Vagina (tissue), 2 donors: ENCODE data around the gene MRPL16. TPM values are rescaled to one million over a fixed set of nuclear protein-coding genes. Genes with fewer than 3 reads are reported as not detected.

ENCODE experiments used
- DNase-seq, 2 donors: peaks; one replicate each; pipeline ENCODE4 v3.0.0-alpha.2; 2017; ENCODE audit errors: extremely low spot score in 2 of 2
- H3K27ac ChIP-seq: fragments of 200-600 bp; sonication (generic); one replicate; pipeline ENCODE4 v1.5.1; 2019
- H3K27me3 ChIP-seq: fragments of 200-600 bp; sonication (generic); one replicate; pipeline ENCODE4 v1.5.1; 2019
- H3K36me3 ChIP-seq, 2 donors: fragments of 200-600 bp; sonication (generic); one replicate each; pipeline ENCODE4 v1.5.1; 2017 to 2019
- H3K4me1 ChIP-seq: fragments of 200-600 bp; sonication (generic); one replicate; pipeline ENCODE4 v1.5.1; 2019
- H3K4me3 ChIP-seq, 2 donors: fragments of 200-600 bp; sonication (generic); 1 replicate in 1 of 2; 2 replicates in 1 of 2; pipeline ENCODE4 v1.5.1; 2016 to 2019
- H3K9me3 ChIP-seq: fragments of 200-600 bp; sonication (generic); one replicate; pipeline ENCODE4 v1.5.1; 2019
- POLR2A ChIP-seq, 2 donors: fragments of 450-650 bp; IDR thresholded peaks; one replicate each; pipeline ENCODE4 v1.6.1; 2017; ENCODE audit warnings: antibody characterized with exemption in 2 of 2, mild to moderate bottlenecking in 2 of 2, moderate library complexity in 2 of 2
- POLR2AphosphoS5 ChIP-seq, 2 donors: sonication (generic); formaldehyde crosslinking; IDR thresholded peaks; one replicate each; pipeline ENCODE4 v1.9.0; 2017; ENCODE audit warnings: antibody characterized with exemption in 2 of 2, mild to moderate bottlenecking in 2 of 2, low read depth in 1 of 2; ENCODE audit not compliant: insufficient read depth in 1 of 2
- intact Hi-C: fragments of 100-400 bp; cut with DNase I; formaldehyde crosslinking; loops from one replicate; pipeline ENCODE4 v1.15.1; 2023
- total RNA-seq: library from RNA; depleted of rRNA; stranded (reverse); fragments of >200 nt; gene quantifications from one replicate; pipeline ENCODE4 v1.2.3, GENCODE V29; 2016
- TF ChIP-seq, protein P1 (sequence below), 3 experiments: fragments of 450-650 bp in 2 of 3; fragments of 200-600 bp in 1 of 3; sonication (generic) in 1 of 3; IDR thresholded peaks; one replicate each; pipeline ENCODE4 v1.5.1; 2017 to 2019; ENCODE audit warnings: antibody characterized with exemption in 3 of 3, mild to moderate bottlenecking in 2 of 3, moderate library complexity in 2 of 3

MRPL16 gene
- total RNA-seq, 1 donor from 2014 or later = 38.3 TPM

DNA sequence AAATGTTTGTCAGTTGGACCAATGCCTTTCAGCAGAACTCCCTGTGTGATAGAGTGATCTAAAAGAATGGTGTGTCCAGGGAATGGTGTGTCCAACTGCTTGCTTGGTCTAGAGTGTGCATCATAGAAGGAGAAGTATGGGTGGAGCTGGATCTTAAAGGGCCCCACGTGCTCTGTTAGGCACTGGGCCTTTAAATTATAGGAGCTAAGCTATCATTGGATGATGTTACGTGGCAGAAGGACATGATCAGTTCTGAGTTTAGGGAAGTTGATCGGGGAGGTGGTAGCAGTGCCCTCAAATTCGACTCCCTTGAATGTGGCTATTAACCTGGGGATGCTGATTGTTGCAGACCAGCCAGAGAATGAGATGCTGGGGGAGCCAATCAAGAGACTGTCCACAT lies 39.0 kb downstream of the MRPL16 start:
- no peak overlapping the region for H3K27ac ChIP-seq
- intact Hi-C loops = no loop called here

GRCh38 chr11:59770869-59771268 lies 39.7 kb downstream of the MRPL16 start:
- Histone ChIP-seq H3K27me3 (no peaks in the 10 kb centered on the region), H3K27ac (no peak overlapping the region), H3K4me1 (peaks cover 34% of the 10 kb centered on the region), H3K4me3 (no peak overlapping the region), H3K9me3 (no peaks in the 10 kb centered on the region), H3K36me3 (peaks cover 0 to 17% of the 10 kb centered on the region in 2 donors)
- intact Hi-C loops = no loop called here
- no peak for TF ChIP-seq POLR2AphosphoS5 (IDR thresholded peaks at IDR 0.05; ENCODE audit: insufficient read depth in 1 of 2, low read depth in 1 of 2)
- TF ChIP-seq, protein P1, sequence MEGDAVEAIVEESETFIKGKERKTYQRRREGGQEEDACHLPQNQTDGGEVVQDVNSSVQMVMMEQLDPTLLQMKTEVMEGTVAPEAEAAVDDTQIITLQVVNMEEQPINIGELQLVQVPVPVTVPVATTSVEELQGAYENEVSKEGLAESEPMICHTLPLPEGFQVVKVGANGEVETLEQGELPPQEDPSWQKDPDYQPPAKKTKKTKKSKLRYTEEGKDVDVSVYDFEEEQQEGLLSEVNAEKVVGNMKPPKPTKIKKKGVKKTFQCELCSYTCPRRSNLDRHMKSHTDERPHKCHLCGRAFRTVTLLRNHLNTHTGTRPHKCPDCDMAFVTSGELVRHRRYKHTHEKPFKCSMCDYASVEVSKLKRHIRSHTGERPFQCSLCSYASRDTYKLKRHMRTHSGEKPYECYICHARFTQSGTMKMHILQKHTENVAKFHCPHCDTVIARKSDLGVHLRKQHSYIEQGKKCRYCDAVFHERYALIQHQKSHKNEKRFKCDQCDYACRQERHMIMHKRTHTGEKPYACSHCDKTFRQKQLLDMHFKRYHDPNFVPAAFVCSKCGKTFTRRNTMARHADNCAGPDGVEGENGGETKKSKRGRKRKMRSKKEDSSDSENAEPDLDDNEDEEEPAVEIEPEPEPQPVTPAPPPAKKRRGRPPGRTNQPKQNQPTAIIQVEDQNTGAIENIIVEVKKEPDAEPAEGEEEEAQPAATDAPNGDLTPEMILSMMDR (IDR thresholded peaks at IDR 0.05) = no peak
- no peak for TF ChIP-seq POLR2A (IDR thresholded peaks at IDR 0.05)
- no peak for DNase-seq

More for the DNA sequence above, 39.0 kb downstream of the MRPL16 start:
- TF ChIP-seq POLR2A (IDR thresholded peaks at IDR 0.05) (no peak), POLR2AphosphoS5 (IDR thresholded peaks at IDR 0.05; ENCODE audit: insufficient read depth in 1 of 2, low read depth in 1 of 2) (no peak)
- TF ChIP-seq, protein P1 (IDR thresholded peaks at IDR 0.05) = no peak
- no peak for DNase-seq
- Histone ChIP-seq H3K9me3 (no peaks in the 10 kb centered on the region), H3K4me1 (peaks cover 26% of the 10 kb centered on the region), H3K36me3 (peaks cover 0 to 17% of the 10 kb centered on the region in 2 donors), H3K4me3 (no peak overlapping the region), H3K27me3 (no peaks in the 10 kb centered on the region)

DNA sequence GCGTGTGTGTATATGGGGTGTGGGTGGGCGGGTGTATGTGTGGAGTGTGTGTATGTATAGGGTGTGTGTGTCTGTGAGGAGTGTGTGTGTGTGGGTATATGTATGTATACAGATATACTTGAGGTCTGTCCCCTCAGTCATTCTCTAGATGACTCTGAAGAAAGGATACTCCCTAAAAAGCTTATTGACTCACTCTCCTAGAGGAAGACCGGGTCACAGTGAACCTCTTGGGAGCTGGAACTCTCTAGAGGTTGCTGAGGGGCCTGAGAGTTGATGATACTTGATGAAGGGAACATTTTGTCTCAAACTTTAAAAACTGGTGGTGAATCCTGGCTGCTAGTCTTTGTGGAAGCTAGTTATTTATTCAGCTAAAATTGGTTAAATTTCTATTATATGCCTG lies 40.3 kb downstream of the MRPL16 start:
- H3K36me3 ChIP-seq = peaks cover 0 to 12% of the 10 kb centered on the region in 2 donors
- no peaks in the 10 kb centered on the region for H3K9me3 ChIP-seq
- TF ChIP-seq POLR2AphosphoS5 (IDR thresholded peaks at IDR 0.05; ENCODE audit: insufficient read depth in 1 of 2, low read depth in 1 of 2) (no peak), POLR2A (IDR thresholded peaks at IDR 0.05) (no peak)
- TF ChIP-seq, protein P1 (IDR thresholded peaks at IDR 0.05) = no peak
- intact Hi-C loops = no loop called here
- H3K4me3 ChIP-seq = no peak overlapping the region
- H3K27ac ChIP-seq = no peak overlapping the region
- H3K27me3 ChIP-seq = no peaks in the 10 kb centered on the region
- H3K4me1 ChIP-seq = peaks cover 39% of the 10 kb centered on the region
- DNase-seq = no peak

GRCh38 chr11:59769828-59770227 lies 40.8 kb downstream of the MRPL16 start:
- intact Hi-C loops = no loop called here
- H3K36me3 ChIP-seq = peaks cover 0 to 7% of the 10 kb centered on the region in 2 donors
- H3K4me3 ChIP-seq = no peak overlapping the region
- no peak for TF ChIP-seq POLR2A (IDR thresholded peaks at IDR 0.05)
- TF ChIP-seq, protein P1 (IDR thresholded peaks at IDR 0.05) = no peak
- TF ChIP-seq POLR2AphosphoS5 (IDR thresholded peaks at IDR 0.05; ENCODE audit: insufficient read depth in 1 of 2, low read depth in 1 of 2) = no peak
- no peak for DNase-seq
- no peaks in the 10 kb centered on the region for H3K9me3 ChIP-seq
- no peaks in the 10 kb centered on the region for H3K27me3 ChIP-seq
- H3K27ac ChIP-seq = no peak overlapping the region
- H3K4me1 ChIP-seq = peaks cover 40% of the 10 kb centered on the region

DNA sequence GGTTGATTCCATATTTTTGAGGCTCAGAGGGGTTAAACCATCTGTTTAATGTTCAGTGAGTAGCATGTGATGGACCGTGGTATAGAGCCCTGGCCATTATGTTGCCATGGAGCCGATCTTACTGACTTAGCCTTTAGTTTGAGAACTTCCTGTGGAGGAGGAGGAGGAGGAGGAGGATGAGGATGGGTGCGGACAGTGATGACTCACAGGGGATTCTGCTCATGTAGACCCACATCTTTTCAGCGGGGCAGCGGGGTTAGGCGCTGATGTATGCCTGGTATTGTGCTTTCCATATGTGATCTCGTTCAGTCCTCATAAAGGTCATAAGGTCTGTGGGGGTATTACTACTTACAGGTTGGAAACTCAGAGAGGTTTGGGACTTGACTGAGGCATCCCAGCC lies 41.5 kb downstream of the MRPL16 start:
- peaks cover 40% of the 10 kb centered on the region for H3K4me1 ChIP-seq
- intact Hi-C loops = no loop called here
- H3K4me3 ChIP-seq = no peak overlapping the region

More for the DNA sequence above, 41.5 kb downstream of the MRPL16 start:
- no peak overlapping the region for H3K27ac ChIP-seq
- H3K9me3 ChIP-seq = no peaks in the 10 kb centered on the region
- peaks cover 0 to 2% of the 10 kb centered on the region in 2 donors for H3K36me3 ChIP-seq
- no peak for DNase-seq
- H3K27me3 ChIP-seq = no peaks in the 10 kb centered on the region
- TF ChIP-seq POLR2AphosphoS5 (IDR thresholded peaks at IDR 0.05; ENCODE audit: insufficient read depth in 1 of 2, low read depth in 1 of 2) (no peak), POLR2A (IDR thresholded peaks at IDR 0.05) (no peak)
- TF ChIP-seq, protein P1 (IDR thresholded peaks at IDR 0.05) = no peak
